PFSK-1 (cell line): ENCODE measurements around the gene CD79B.

ENCODE experiments used
- POLR2AphosphoS5 ChIP-seq: IDR thresholded peaks from 2 replicates; pipeline ENCODE4 v1.6.1; 2012; ENCODE audit warnings: low read depth, mild to moderate bottlenecking, control low read depth, low read length, moderate library complexity
- SIN3A ChIP-seq: IDR thresholded peaks from 2 replicates; pipeline ENCODE4 v1.6.1; 2012; ENCODE audit warnings: mild to moderate bottlenecking, low read length, moderate library complexity, borderline replicate concordance; ENCODE audit not compliant: insufficient read depth
- TF ChIP-seq, protein P1 (sequence below), 2 experiments: IDR thresholded peaks; 2 replicates each; pipeline versions ENCODE4 v1.6.1 to v1.8.0; 2011 to 2012; ENCODE audit warnings: low read depth in 2 of 2, low read length in 2 of 2, control low read depth in 1 of 2, inconsistent platforms in 1 of 2, mild to moderate bottlenecking in 1 of 2, moderate library complexity in 1 of 2; ENCODE audit not compliant: insufficient read depth in 1 of 2

DNA sequence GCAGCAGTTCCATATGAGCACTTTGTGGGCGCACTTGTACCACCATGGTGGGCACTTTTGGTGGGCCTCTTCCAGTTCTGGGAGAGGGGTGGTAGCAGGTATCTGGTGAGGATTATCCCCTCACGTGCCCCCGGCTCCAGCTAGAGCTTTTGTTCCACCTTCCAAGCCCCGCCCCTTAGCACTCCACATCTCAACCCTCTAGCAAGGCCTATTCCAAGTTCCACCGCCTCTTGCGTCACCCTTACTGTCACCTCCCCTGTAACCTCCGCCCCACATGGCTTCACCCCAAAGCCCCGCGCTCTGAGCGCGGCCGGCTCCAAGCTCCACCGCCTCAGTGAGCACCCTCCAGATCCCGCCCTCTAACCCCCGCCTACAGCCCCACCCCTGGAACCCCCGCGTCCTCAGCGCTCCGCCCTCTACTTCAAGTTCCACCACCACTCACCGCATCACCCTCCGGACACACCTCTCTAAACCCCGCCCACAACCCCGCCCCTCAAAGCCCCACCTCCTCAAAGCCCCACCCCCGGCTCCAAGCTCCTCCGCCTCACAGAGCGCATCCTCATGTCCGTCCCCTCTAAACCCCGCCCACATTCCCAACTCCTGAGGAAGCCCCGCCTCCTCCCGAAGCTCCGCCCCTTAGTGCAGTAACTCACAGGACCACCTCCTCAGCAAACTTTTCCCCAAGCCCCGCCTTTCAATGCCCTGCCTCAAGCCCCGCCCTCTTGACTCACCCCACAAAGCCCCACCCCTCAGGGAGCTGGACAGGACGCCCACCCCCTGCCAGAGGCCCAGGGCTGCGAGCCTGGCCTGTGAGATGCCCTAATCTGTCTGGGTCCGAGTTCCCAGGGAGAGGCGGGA, 29.5 kb upstream of the CD79B start:
- TF ChIP-seq, protein P1, sequence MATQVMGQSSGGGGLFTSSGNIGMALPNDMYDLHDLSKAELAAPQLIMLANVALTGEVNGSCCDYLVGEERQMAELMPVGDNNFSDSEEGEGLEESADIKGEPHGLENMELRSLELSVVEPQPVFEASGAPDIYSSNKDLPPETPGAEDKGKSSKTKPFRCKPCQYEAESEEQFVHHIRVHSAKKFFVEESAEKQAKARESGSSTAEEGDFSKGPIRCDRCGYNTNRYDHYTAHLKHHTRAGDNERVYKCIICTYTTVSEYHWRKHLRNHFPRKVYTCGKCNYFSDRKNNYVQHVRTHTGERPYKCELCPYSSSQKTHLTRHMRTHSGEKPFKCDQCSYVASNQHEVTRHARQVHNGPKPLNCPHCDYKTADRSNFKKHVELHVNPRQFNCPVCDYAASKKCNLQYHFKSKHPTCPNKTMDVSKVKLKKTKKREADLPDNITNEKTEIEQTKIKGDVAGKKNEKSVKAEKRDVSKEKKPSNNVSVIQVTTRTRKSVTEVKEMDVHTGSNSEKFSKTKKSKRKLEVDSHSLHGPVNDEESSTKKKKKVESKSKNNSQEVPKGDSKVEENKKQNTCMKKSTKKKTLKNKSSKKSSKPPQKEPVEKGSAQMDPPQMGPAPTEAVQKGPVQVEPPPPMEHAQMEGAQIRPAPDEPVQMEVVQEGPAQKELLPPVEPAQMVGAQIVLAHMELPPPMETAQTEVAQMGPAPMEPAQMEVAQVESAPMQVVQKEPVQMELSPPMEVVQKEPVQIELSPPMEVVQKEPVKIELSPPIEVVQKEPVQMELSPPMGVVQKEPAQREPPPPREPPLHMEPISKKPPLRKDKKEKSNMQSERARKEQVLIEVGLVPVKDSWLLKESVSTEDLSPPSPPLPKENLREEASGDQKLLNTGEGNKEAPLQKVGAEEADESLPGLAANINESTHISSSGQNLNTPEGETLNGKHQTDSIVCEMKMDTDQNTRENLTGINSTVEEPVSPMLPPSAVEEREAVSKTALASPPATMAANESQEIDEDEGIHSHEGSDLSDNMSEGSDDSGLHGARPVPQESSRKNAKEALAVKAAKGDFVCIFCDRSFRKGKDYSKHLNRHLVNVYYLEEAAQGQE (IDR thresholded peaks at IDR 0.05; ENCODE audit: insufficient read depth in 1 of 2, low read depth in 2 of 2, low read length in 2 of 2): no peak
- TF ChIP-seq POLR2AphosphoS5: no peak
- TF ChIP-seq SIN3A: no peak
